ENCODE data around the gene CCR7. TPM values are rescaled to one million over a fixed set of nuclear protein-coding genes. Genes with fewer than 3 reads are reported as not detected.

CCR7 gene
- total RNA-seq, 6 experiments from 2014 or later, result not detected

- H3K27me3 Mint-ChIP-seq (ENCODE audit: insufficient read depth), result peaks cover 32% of the 10 kb centered on the region
- peak; percentile 98 for TF ChIP-seq CTCF (IDR thresholded peaks at IDR 0.05)
- peak; percentile 83 for DNase-seq
- peak overlapping the region; percentile 22; the same call in 1 of the 2 replicates for H3K4me3 Mint-ChIP-seq
- H3K4me1 Mint-ChIP-seq (ENCODE audit: low read depth), result peaks cover 33% of the 10 kb centered on the region
- H3K9me3 Mint-ChIP-seq, result no peaks in the 10 kb centered on the region
- no peaks in the 10 kb centered on the region; the same call in 1 of the 2 replicates for H3K36me3 Mint-ChIP-seq (ENCODE audit: low read depth)
- peak overlapping the region; percentile 78 for H3K27ac Mint-ChIP-seq
Observed at GRCh38 chr17:40559954-40560591, 5.2 kb downstream of the CCR7 start.

GRCh38 chr17:40559564-40559916, 5.7 kb downstream of the CCR7 start:
- peak overlapping the region; percentile 78 for H3K27ac Mint-ChIP-seq

GRCh38 chr17:40558890-40559563, 6.2 kb downstream of the CCR7 start:
- H3K4me1 Mint-ChIP-seq (ENCODE audit: low read depth), result peaks cover 39% of the 10 kb centered on the region
- peaks cover 23% of the 10 kb centered on the region for H3K27me3 Mint-ChIP-seq (ENCODE audit: insufficient read depth)
- DNase-seq, result no peak
- no peak overlapping the region for H3K4me3 Mint-ChIP-seq
- H3K9me3 Mint-ChIP-seq, result no peaks in the 10 kb centered on the region
- TF ChIP-seq CTCF (IDR thresholded peaks at IDR 0.05), result no peak
- H3K36me3 Mint-ChIP-seq (ENCODE audit: low read depth), result peaks cover 8% of the 10 kb centered on the region; the same call in 1 of the 2 replicates
- H3K27ac Mint-ChIP-seq, result no peak overlapping the region

More at GRCh38 chr17:40559564-40559916, 5.7 kb downstream of the CCR7 start:
- no peak for DNase-seq
- Mint-ChIP-seq H3K36me3 (ENCODE audit: low read depth) (peaks cover 4% of the 10 kb centered on the region; the same call in 1 of the 2 replicates), H3K4me3 (no peak overlapping the region), H3K4me1 (ENCODE audit: low read depth) (peaks cover 34% of the 10 kb centered on the region), H3K9me3 (no peaks in the 10 kb centered on the region), H3K27me3 (ENCODE audit: insufficient read depth) (peaks cover 27% of the 10 kb centered on the region)
- no peak for TF ChIP-seq CTCF (IDR thresholded peaks at IDR 0.05)

- Mint-ChIP-seq H3K36me3 (ENCODE audit: low read depth) (peaks cover 8% of the 10 kb centered on the region; the same call in 1 of the 2 replicates), H3K27me3 (ENCODE audit: insufficient read depth) (peaks cover 21% of the 10 kb centered on the region), H3K9me3 (no peaks in the 10 kb centered on the region), H3K4me1 (ENCODE audit: low read depth) (peaks cover 45% of the 10 kb centered on the region), H3K4me3 (no peak overlapping the region), H3K27ac (0 out of 2 replicates have a peak overlapping the region, but pooled peaks have one; percentile 34)
- DNase-seq, result no peak
- no peak for TF ChIP-seq CTCF (IDR thresholded peaks at IDR 0.05)
Observed at GRCh38 chr17:40558300-40558889, 6.9 kb downstream of the CCR7 start.

GRCh38 chr17:40557531-40558299, 7.6 kb downstream of the CCR7 start:
- Mint-ChIP-seq H3K27ac (0 out of 2 replicates have a peak overlapping the region, but pooled peaks have one; percentile 34), H3K27me3 (ENCODE audit: insufficient read depth) (peaks cover 18% of the 10 kb centered on the region), H3K4me3 (no peak overlapping the region), H3K36me3 (ENCODE audit: low read depth) (peaks cover 8% of the 10 kb centered on the region; the same call in 1 of the 2 replicates), H3K9me3 (no peaks in the 10 kb centered on the region), H3K4me1 (ENCODE audit: low read depth) (peaks cover 52% of the 10 kb centered on the region)
- no peak for DNase-seq
- TF ChIP-seq CTCF (IDR thresholded peaks at IDR 0.05), result no peak

All from HFFc6 (cell line).